HepG2 (cell line): ENCODE results near the gene HLF.

Source experiments
- GABPA ChIP-seq, 2 experiments: IDR thresholded peaks; 2 replicates each; pipeline ENCODE4 v1.6.1; 2011 to 2016; ENCODE audit warnings: low read depth in 2 of 2, low read length in 1 of 2, missing biosample characterization in 1 of 2, missing genetic modification characterization in 1 of 2
- NKX3-1 ChIP-seq: sonication (generic); formaldehyde crosslinking; IDR thresholded peaks from 2 replicates; pipeline ENCODE4 v1.5.0; 2020; ENCODE audit warnings: missing genetic modification reagents
- POLR2A ChIP-seq, 2 experiments: IDR thresholded peaks; 2 replicates each; pipeline ENCODE4 v1.6.1; 2011; ENCODE audit warnings: low read depth in 2 of 2, low read length in 2 of 2, mild to moderate bottlenecking in 1 of 2, moderate library complexity in 1 of 2; ENCODE audit not compliant: insufficient read depth in 1 of 2
- ZFX ChIP-seq: sonication (generic); formaldehyde crosslinking; IDR thresholded peaks from 2 replicates; pipeline ENCODE4 v1.4.0; 2020; ENCODE audit warnings: mild to moderate bottlenecking, low read depth, missing genetic modification reagents, moderate library complexity
- ZNF670 ChIP-seq: sonication (generic); formaldehyde crosslinking; IDR thresholded peaks from 2 replicates; pipeline ENCODE4 v1.8.0; 2022; ENCODE audit warnings: mild to moderate bottlenecking, missing genetic modification reagents, borderline replicate concordance

DNA sequence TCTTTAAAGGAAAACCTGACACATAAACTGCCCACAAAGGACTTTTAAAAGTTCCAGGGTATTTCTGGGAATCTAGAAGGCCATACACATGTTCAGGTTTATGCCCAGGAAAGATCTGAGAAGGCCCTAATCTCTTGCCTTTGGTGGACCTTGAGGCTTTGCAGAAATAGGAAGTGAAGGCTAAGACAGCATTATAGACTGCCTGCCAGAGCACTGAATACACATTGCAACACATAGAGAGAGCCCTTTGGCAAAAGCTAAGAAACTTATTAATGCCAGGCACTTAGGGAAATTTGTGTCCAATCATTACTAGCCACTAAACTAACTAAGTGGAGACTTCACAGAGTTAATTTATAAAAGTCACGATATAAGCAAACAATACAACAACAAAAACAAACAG lies 86.5 kb downstream of the HLF start:
- no peak for TF ChIP-seq ZFX
- no peak for TF ChIP-seq POLR2A (IDR thresholded peaks at IDR 0.05; ENCODE audit: insufficient read depth in 1 of 2, low read depth in 2 of 2, low read length in 2 of 2)
- TF ChIP-seq ZNF670 (CRISPR knock-in tag) = no peak
- no peak for TF ChIP-seq NKX3-1
- no peak for TF ChIP-seq GABPA (IDR thresholded peaks at IDR 0.05; ENCODE audit: low read depth, low read length)
- TF ChIP-seq GABPA (CRISPR knock-in tag; IDR thresholded peaks at IDR 0.05; ENCODE audit: low read depth) = no peak
